Measurements from ENCODE around the gene NKAIN2.
"Not testable (repeated sequence)": the region's sequence is repeated elsewhere in the genome, so short reads cannot be mapped to it uniquely, and the experiment has no call there.

The NKAIN2 gene

GRCh38 chr6:124164343-124164742 lies 360.7 kb downstream of the NKAIN2 start:
- H3K4me3 ChIP-seq (ENCODE audit: low read length), result no peak overlapping the region
- no peak overlapping the region for H3K27ac ChIP-seq (ENCODE audit: low read depth, low read length)
- no peaks in the 10 kb centered on the region for H3K27me3 ChIP-seq (ENCODE audit: control insufficient read depth, insufficient read depth, low read length)
- H3K4me1 ChIP-seq (ENCODE audit: control insufficient read depth, insufficient read depth, low read length), result no peaks in the 10 kb centered on the region
- no peaks in the 10 kb centered on the region for H3K36me3 ChIP-seq (ENCODE audit: control insufficient read depth, insufficient read depth, low read length)
- no peak overlapping the region for H3K9ac ChIP-seq (ENCODE audit: low read length)

DNA sequence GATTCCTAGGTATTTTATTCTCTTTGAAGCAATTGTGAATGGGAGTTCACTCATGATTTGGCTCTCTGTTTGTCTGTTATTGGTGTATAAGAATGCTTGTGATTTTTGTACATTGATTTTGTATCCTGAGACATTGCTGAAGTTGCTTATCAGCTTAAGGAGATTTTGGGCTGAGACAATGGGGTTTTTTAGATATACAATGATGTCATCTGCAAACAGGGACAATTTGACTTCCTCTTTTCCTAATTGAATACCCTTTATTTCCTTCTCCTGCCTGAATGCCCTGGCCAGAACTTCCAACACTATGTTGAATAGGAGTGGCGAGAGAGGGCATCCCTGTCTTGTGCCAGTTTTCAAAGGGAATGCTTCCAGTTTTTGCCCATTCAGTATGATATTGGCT lies 363.6 kb downstream of the NKAIN2 start:
- not testable (repeated sequence) for H3K36me3 ChIP-seq (ENCODE audit: control insufficient read depth, insufficient read depth, low read length); H3K4me1 ChIP-seq (ENCODE audit: control insufficient read depth, insufficient read depth, low read length); H3K4me3 ChIP-seq (ENCODE audit: low read length); H3K27ac ChIP-seq (ENCODE audit: low read depth, low read length); H3K9ac ChIP-seq (ENCODE audit: low read length); H3K27me3 ChIP-seq (ENCODE audit: control insufficient read depth, insufficient read depth, low read length)

DNA sequence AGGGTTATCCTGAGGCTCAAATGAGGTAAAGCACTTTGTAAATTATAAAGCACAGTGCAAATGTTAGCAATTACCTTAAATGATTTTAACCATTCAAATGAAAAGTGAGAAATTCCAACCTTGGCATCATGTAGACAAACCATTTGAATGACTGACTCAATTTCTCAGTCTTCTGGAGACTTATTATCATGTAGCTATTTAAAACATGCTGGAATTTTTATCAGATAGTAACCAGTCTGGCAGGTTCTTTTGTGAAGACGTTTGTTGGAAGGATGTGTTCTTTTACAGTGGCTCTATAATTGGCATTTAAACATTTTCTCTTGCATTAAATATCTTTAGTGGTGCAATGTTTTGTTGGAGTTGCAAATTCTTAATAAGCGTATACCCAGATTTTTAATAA lies 386.6 kb downstream of the NKAIN2 start:
- no peak overlapping the region for H3K9ac ChIP-seq (ENCODE audit: low read length)
- no peak overlapping the region for H3K4me3 ChIP-seq (ENCODE audit: low read length)
- H3K36me3 ChIP-seq (ENCODE audit: control insufficient read depth, insufficient read depth, low read length), result no peaks in the 10 kb centered on the region
- no peaks in the 10 kb centered on the region for H3K4me1 ChIP-seq (ENCODE audit: control insufficient read depth, insufficient read depth, low read length)
- H3K27ac ChIP-seq (ENCODE audit: low read depth, low read length), result no peak overlapping the region
- no peaks in the 10 kb centered on the region for H3K27me3 ChIP-seq (ENCODE audit: control insufficient read depth, insufficient read depth, low read length)

DNA sequence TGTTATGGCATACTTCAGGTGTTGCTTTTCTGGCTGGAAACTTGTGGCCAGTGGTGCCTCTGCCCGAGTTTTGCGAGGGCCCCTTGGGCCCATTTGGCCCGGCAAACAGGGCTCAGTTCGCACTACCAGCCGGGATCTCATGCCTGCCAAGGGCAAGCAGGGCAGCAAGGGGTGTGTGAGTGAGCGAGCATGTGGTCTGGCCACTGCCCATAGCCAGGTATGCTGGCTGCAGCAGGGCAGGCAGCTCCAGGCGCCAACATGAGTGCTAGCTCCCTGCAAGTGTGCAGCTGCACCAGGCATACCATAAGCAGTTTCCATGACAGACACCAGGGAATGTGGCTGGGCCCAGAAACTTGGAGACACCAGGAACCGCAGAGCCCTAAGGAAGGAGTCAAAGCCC lies 389.5 kb downstream of the NKAIN2 start:
- H3K4me3 ChIP-seq (ENCODE audit: low read length), result no peak overlapping the region
- H3K9ac ChIP-seq (ENCODE audit: low read length), result no peak overlapping the region
- no peaks in the 10 kb centered on the region for H3K4me1 ChIP-seq (ENCODE audit: control insufficient read depth, insufficient read depth, low read length)
- no peaks in the 10 kb centered on the region for H3K27me3 ChIP-seq (ENCODE audit: control insufficient read depth, insufficient read depth, low read length)
- H3K27ac ChIP-seq (ENCODE audit: low read depth, low read length), result no peak overlapping the region
- H3K36me3 ChIP-seq (ENCODE audit: control insufficient read depth, insufficient read depth, low read length), result no peaks in the 10 kb centered on the region

DNA sequence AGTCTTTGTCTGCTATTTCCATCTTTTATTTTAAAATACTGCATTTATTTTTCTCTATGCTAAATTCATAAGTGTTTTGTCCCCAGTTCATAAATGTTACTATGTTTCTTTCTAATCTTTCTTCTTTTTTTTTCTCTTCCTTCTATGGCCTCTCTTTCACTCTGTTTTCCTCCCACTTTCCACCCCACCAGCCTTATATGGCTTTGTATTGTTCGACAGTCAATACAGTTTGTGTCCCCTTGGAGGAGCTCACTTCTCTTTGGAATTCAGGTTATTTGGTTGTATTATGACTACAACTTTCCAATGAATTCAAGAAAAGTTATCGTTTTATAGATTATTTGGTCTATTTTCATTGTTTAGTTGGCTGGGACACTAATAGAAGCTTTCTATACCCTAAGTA lies 393.5 kb downstream of the NKAIN2 start:
- no peak overlapping the region for H3K27ac ChIP-seq (ENCODE audit: low read depth, low read length)
- H3K27me3 ChIP-seq (ENCODE audit: control insufficient read depth, insufficient read depth, low read length), result no peaks in the 10 kb centered on the region
- H3K9ac ChIP-seq (ENCODE audit: low read length), result no peak overlapping the region
- H3K4me3 ChIP-seq (ENCODE audit: low read length), result no peak overlapping the region
- H3K4me1 ChIP-seq (ENCODE audit: control insufficient read depth, insufficient read depth, low read length), result no peaks in the 10 kb centered on the region
- H3K36me3 ChIP-seq (ENCODE audit: control insufficient read depth, insufficient read depth, low read length), result no peaks in the 10 kb centered on the region

- no peak overlapping the region for H3K4me3 ChIP-seq (ENCODE audit: low read length)
- no peaks in the 10 kb centered on the region for H3K27me3 ChIP-seq (ENCODE audit: control insufficient read depth, insufficient read depth, low read length)
- H3K36me3 ChIP-seq (ENCODE audit: control insufficient read depth, insufficient read depth, low read length), result no peaks in the 10 kb centered on the region
- H3K27ac ChIP-seq (ENCODE audit: low read depth, low read length), result no peak overlapping the region
- H3K4me1 ChIP-seq (ENCODE audit: control insufficient read depth, insufficient read depth, low read length), result no peaks in the 10 kb centered on the region
- H3K9ac ChIP-seq (ENCODE audit: low read length), result no peak overlapping the region
These were observed 395.6 kb downstream of the NKAIN2 start for GRCh38 chr6:124199286-124199685.

DNA sequence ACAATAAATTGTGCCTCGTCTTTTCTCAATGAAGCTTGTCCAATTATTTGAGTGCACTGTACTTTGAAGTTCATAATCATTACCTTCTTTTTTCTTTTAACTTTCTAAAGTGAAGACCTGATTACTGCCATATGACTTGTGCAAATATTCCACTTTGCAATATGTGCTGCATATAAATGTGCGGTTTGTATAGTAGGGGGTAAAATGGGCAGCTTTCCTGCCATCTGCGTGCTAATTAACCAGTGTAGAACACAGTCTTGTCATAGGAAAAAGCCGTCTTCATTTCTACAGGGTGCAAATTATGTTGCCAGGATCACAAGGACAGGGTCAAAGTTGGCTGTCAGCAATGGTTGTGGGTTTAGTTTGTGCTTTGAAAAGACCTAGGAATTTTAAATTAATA lies 397.0 kb downstream of the NKAIN2 start:
- Histone ChIP-seq H3K36me3 (ENCODE audit: control insufficient read depth, insufficient read depth, low read length) (no peaks in the 10 kb centered on the region), H3K27ac (ENCODE audit: low read depth, low read length) (no peak overlapping the region), H3K4me1 (ENCODE audit: control insufficient read depth, insufficient read depth, low read length) (no peaks in the 10 kb centered on the region), H3K9ac (ENCODE audit: low read length) (no peak overlapping the region), H3K27me3 (ENCODE audit: control insufficient read depth, insufficient read depth, low read length) (no peaks in the 10 kb centered on the region), H3K4me3 (ENCODE audit: low read length) (no peak overlapping the region)

- no peaks in the 10 kb centered on the region for H3K4me1 ChIP-seq (ENCODE audit: control insufficient read depth, insufficient read depth, low read length)
These were observed 399.6 kb downstream of the NKAIN2 start for GRCh38 chr6:124203101-124203811.

GRCh38 chr6:124203812-124204167 lies 400.1 kb downstream of the NKAIN2 start:
- Histone ChIP-seq H3K27me3 (ENCODE audit: control insufficient read depth, insufficient read depth, low read length) (no peaks in the 10 kb centered on the region), H3K9ac (ENCODE audit: low read length) (no peak overlapping the region), H3K27ac (ENCODE audit: low read depth, low read length) (no peak overlapping the region), H3K4me3 (ENCODE audit: low read length) (no peak overlapping the region), H3K36me3 (ENCODE audit: control insufficient read depth, insufficient read depth, low read length) (no peaks in the 10 kb centered on the region), H3K4me1 (ENCODE audit: control insufficient read depth, insufficient read depth, low read length) (no peaks in the 10 kb centered on the region)

More at GRCh38 chr6:124203101-124203811, 399.6 kb downstream of the NKAIN2 start:
- H3K9ac ChIP-seq (ENCODE audit: low read length), result no peak overlapping the region
- H3K27ac ChIP-seq (ENCODE audit: low read depth, low read length), result no peak overlapping the region
- no peaks in the 10 kb centered on the region for H3K36me3 ChIP-seq (ENCODE audit: control insufficient read depth, insufficient read depth, low read length)
- H3K4me3 ChIP-seq (ENCODE audit: low read length), result no peak overlapping the region
- H3K27me3 ChIP-seq (ENCODE audit: control insufficient read depth, insufficient read depth, low read length), result no peaks in the 10 kb centered on the region

GRCh38 chr6:124205921-124206320 lies 402.3 kb downstream of the NKAIN2 start:
- Histone ChIP-seq H3K36me3 (ENCODE audit: control insufficient read depth, insufficient read depth, low read length) (no peaks in the 10 kb centered on the region), H3K4me3 (ENCODE audit: low read length) (no peak overlapping the region), H3K4me1 (ENCODE audit: control insufficient read depth, insufficient read depth, low read length) (no peaks in the 10 kb centered on the region), H3K27ac (ENCODE audit: low read depth, low read length) (no peak overlapping the region), H3K9ac (ENCODE audit: low read length) (no peak overlapping the region), H3K27me3 (ENCODE audit: control insufficient read depth, insufficient read depth, low read length) (no peaks in the 10 kb centered on the region)

GRCh38 chr6:124223611-124224345 lies 420.1 kb downstream of the NKAIN2 start:
- Histone ChIP-seq H3K27ac (ENCODE audit: low read depth, low read length) (no peak overlapping the region), H3K27me3 (ENCODE audit: control insufficient read depth, insufficient read depth, low read length) (no peaks in the 10 kb centered on the region), H3K9ac (ENCODE audit: low read length) (no peak overlapping the region), H3K36me3 (ENCODE audit: control insufficient read depth, insufficient read depth, low read length) (no peaks in the 10 kb centered on the region), H3K4me3 (ENCODE audit: low read length) (no peak overlapping the region), H3K4me1 (ENCODE audit: control insufficient read depth, insufficient read depth, low read length) (no peaks in the 10 kb centered on the region)

DNA sequence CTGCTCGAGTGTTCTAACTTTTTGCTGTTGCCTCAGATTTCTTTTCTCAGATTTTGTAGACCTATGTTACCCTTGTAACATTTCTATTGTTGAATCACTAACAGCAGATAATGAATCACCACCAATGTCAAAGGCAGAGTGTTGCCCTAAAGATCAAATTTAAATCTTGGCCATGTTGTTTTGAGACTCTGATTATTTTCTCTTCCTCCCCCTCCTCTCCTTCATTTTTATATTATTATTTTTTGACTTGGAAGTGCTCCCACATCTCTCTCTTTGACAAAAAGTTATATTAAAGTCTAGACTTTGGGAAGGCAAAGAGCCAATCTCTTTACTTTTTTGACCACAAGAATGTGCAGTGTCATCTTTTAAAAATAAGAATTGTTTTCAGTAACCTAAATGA lies 422.7 kb downstream of the NKAIN2 start:
- no peak overlapping the region for H3K4me3 ChIP-seq (ENCODE audit: low read length)
- H3K27me3 ChIP-seq (ENCODE audit: control insufficient read depth, insufficient read depth, low read length), result no peaks in the 10 kb centered on the region
- H3K4me1 ChIP-seq (ENCODE audit: control insufficient read depth, insufficient read depth, low read length), result no peaks in the 10 kb centered on the region
- H3K9ac ChIP-seq (ENCODE audit: low read length), result no peak overlapping the region
- no peaks in the 10 kb centered on the region for H3K36me3 ChIP-seq (ENCODE audit: control insufficient read depth, insufficient read depth, low read length)
- no peak overlapping the region for H3K27ac ChIP-seq (ENCODE audit: low read depth, low read length)

GRCh38 chr6:124233221-124233620 lies 429.6 kb downstream of the NKAIN2 start:
- H3K4me1 ChIP-seq (ENCODE audit: control insufficient read depth, insufficient read depth, low read length), result no peaks in the 10 kb centered on the region
- H3K27me3 ChIP-seq (ENCODE audit: control insufficient read depth, insufficient read depth, low read length), result no peaks in the 10 kb centered on the region
- no peak overlapping the region for H3K4me3 ChIP-seq (ENCODE audit: low read length)
- no peak overlapping the region for H3K9ac ChIP-seq (ENCODE audit: low read length)
- H3K36me3 ChIP-seq (ENCODE audit: control insufficient read depth, insufficient read depth, low read length), result no peaks in the 10 kb centered on the region
- H3K27ac ChIP-seq (ENCODE audit: low read depth, low read length), result no peak overlapping the region
